HCT116 (cell line): ENCODE results near the gene TNNC2. TPM values are rescaled to one million over a fixed set of nuclear protein-coding genes. Genes with fewer than 3 reads are reported as not detected.

Experiments
- ATAC-seq: fragments of 200-7000 bp; cut with Tn5 transposase; 2 replicates; pipeline ENCODE4 v1.9.1; 2020; ENCODE audit warnings: mild to moderate bottlenecking, moderate library complexity
- BruUV-seq: library from RNA; stranded (reverse); fragments of 400-500 nt; replicated peaks from 2 replicates; lab custom pipeline; 2021; lab: Mats Ljungman, UMichigan
- CTCF ChIA-PET: fragments of 300-600 bp; sonication (Branson Sonifier 250); formaldehyde crosslinking; loops from one replicate; lab custom pipeline; 2021; ENCODE audit warnings: antibody characterized with exemption; lab: Charles Lee
- POLR2A ChIA-PET: fragments of 300-600, 350-600 bp; sonication (Branson Sonifier 250); formaldehyde crosslinking; loops from one replicate; lab custom pipeline; 2021; ENCODE audit warnings: antibody characterized with exemption; lab: Charles Lee
- RAD21 ChIA-PET, 2 experiments: fragments of 300-600 bp; sonication (Branson Sonifier 250); formaldehyde crosslinking; loops; one replicate each; lab custom pipeline; 2023; ENCODE audit warnings: low total read pairs in 2 of 2; ENCODE audit not compliant: uncharacterized antibody in 2 of 2, unreplicated experiment in 2 of 2, low non-redundant PET in 1 of 2; lab: Charles Lee
- DNase-seq: peaks from one replicate; pipeline ENCODE4 v3.0.0-alpha.2; 2010; ENCODE audit warnings: low read depth, low spot score
- H2AFZ ChIP-seq: fragments of 200-600 bp; shearing (Covaris generic), sonication (generic); 2 replicates; pipeline ENCODE4 v1.6.1; 2017; ENCODE audit warnings: low read depth, mixed run types, mixed read lengths, antibody characterized with exemption, low read length; ENCODE audit not compliant: poor library complexity, severe bottlenecking
- H3K27ac ChIP-seq: 2 replicates; pipeline ENCODE4 v1.5.1; 2012; ENCODE audit warnings: low read depth, low read length
- H3K27me3 ChIP-seq: fragments of 200-600 bp; sonication (generic); 2 replicates; pipeline ENCODE4 v1.6.1; 2016; ENCODE audit warnings: mixed run types, low read length, mixed read lengths; ENCODE audit not compliant: insufficient read depth
- H3K36me3 ChIP-seq, 2 experiments: fragments of 200-500 bp in 1 of 2; fragments of 200-600 bp in 1 of 2; sonication (Bioruptor generic) in 1 of 2; sonication (generic) in 1 of 2; 2 replicates each; pipeline versions ENCODE4 v1.5.1 to v1.6.1; 2014 to 2016; ENCODE audit warnings: low read length in 2 of 2, inconsistent platforms in 1 of 2, mixed read lengths in 1 of 2, mixed run types in 1 of 2; ENCODE audit not compliant: insufficient read depth in 2 of 2, control insufficient read depth in 1 of 2
- H3K4me1 ChIP-seq, 2 experiments: fragments of 200-600 bp in 1 of 2; sonication (generic) in 1 of 2; 2 replicates each; pipeline versions ENCODE4 v1.5.1 to v1.6.1; 2012 to 2017; ENCODE audit warnings: low read length in 2 of 2, inconsistent platforms in 1 of 2, mild to moderate bottlenecking in 1 of 2, mixed read lengths in 1 of 2, mixed run types in 1 of 2, moderate library complexity in 1 of 2; ENCODE audit not compliant: insufficient read depth in 2 of 2, control insufficient read depth in 1 of 2
- H3K4me2 ChIP-seq: fragments of 200-600 bp; sonication (generic); 2 replicates; pipeline ENCODE4 v1.6.1; 2017; ENCODE audit warnings: mixed run types, low read length, mixed read lengths
- H3K4me3 ChIP-seq, 2 experiments: fragments of 200-600 bp in 1 of 2; sonication (generic) in 1 of 2; replicated peaks in 1 of 2; 2 replicates each; pipeline ENCODE4 v1.5.1; 2011 to 2016; ENCODE audit warnings: low read length in 2 of 2, control low read depth in 1 of 2, low read depth in 1 of 2, mild to moderate bottlenecking in 1 of 2, mixed read lengths in 1 of 2, mixed run types in 1 of 2
- H3K79me2 ChIP-seq: fragments of 200-600 bp; sonication (generic); 2 replicates; pipeline ENCODE4 v1.6.1; 2017; ENCODE audit warnings: mild to moderate bottlenecking, mixed run types, low read length, moderate library complexity, mixed read lengths; ENCODE audit not compliant: insufficient read depth
- H3K9ac ChIP-seq: fragments of 200-600 bp; sonication (generic); 2 replicates; pipeline ENCODE4 v1.6.1; 2016; ENCODE audit warnings: low read length, mixed read lengths
- H3K9me2 ChIP-seq: fragments of 200-600 bp; sonication (generic), shearing (Covaris generic); 2 replicates; pipeline ENCODE4 v1.6.1; 2017; ENCODE audit warnings: mixed run types, mild to moderate bottlenecking, moderate library complexity; ENCODE audit not compliant: insufficient read depth
- H3K9me3 ChIP-seq, 2 experiments: fragments of 200-500 bp in 1 of 2; fragments of 200-600 bp in 1 of 2; sonication (Bioruptor generic) in 1 of 2; sonication (generic) in 1 of 2; 2 replicates each; pipeline ENCODE4 v1.6.1; 2014 to 2017; ENCODE audit warnings: low read length in 2 of 2, mixed read lengths in 2 of 2, inconsistent platforms in 1 of 2, low read depth in 1 of 2, mild to moderate bottlenecking in 1 of 2, mixed run types in 1 of 2, moderate library complexity in 1 of 2; ENCODE audit not compliant: control insufficient read depth in 1 of 2, insufficient read depth in 1 of 2
- H4K20me1 ChIP-seq: fragments of 200-600 bp; sonication (generic), shearing (Covaris generic); 2 replicates; pipeline ENCODE4 v1.6.1; 2017; ENCODE audit warnings: mixed run types, mild to moderate bottlenecking, moderate library complexity; ENCODE audit not compliant: insufficient read depth
- ATF3 ChIP-seq: IDR thresholded peaks from 2 replicates; pipeline ENCODE4 v1.6.1; 2012
- EZH2 ChIP-seq: fragments of 200-600 bp; sonication (generic); IDR thresholded peaks from 2 replicates; pipeline ENCODE4 v1.6.1; 2017; ENCODE audit warnings: antibody characterized with exemption, mixed run types
- SP1 ChIP-seq: IDR thresholded peaks from 2 replicates; pipeline ENCODE4 v1.6.1; 2012; ENCODE audit warnings: low read depth
- SRF ChIP-seq: IDR thresholded peaks from 2 replicates; pipeline ENCODE4 v1.6.1; 2012; ENCODE audit warnings: low read depth
- TCF7L2 ChIP-seq: IDR thresholded peaks from 2 replicates; pipeline ENCODE4 v1.7.0; 2011; ENCODE audit warnings: borderline replicate concordance, inconsistent platforms; ENCODE audit not compliant: insufficient read depth, insufficient read length; ENCODE audit errors: extremely low read depth
- YY1 ChIP-seq: IDR thresholded peaks from 2 replicates; pipeline ENCODE4 v1.6.1; 2011; ENCODE audit warnings: low read length, low read depth, moderate library complexity, mild to moderate bottlenecking; ENCODE audit not compliant: insufficient replicate concordance; ENCODE audit errors: extremely low read depth
- intact Hi-C: fragments of 100-400 bp; cut with micrococcal nuclease; formaldehyde crosslinking; loops from 2 replicates; pipeline ENCODE4 v1.10.0; 2022
- total RNA-seq: library from RNA; stranded (reverse); gene quantifications from one replicate; pipeline ENCODE4 v1.2.1, GENCODE V29; 2021; ENCODE audit not compliant: unreplicated experiment

TNNC2 gene
- total RNA-seq, 1 experiment from 2014 or later, result not detected

- RAD21 ChIA-PET, result no interaction called here
- Histone ChIP-seq H3K4me1 (peaks cover 26 to 35% of the 10 kb centered on the region in 2 experiments), H3K9me2 (no peaks in the 10 kb centered on the region), H3K4me2 (no peak overlapping the region), H3K79me2 (no peaks in the 10 kb centered on the region), H2AFZ (no peak overlapping the region), H3K36me3 (no peaks in the 10 kb centered on the region), H3K27me3 (no peaks in the 10 kb centered on the region), H3K9ac (no peak overlapping the region), H3K27ac (no peak overlapping the region), H3K9me3 (no peaks in the 10 kb centered on the region), H3K4me3 (no peak overlapping the region), H4K20me1 (no peaks in the 10 kb centered on the region)
- TF ChIP-seq TCF7L2 (no peak), EZH2 (no peak)
- CTCF ChIA-PET, result no interaction called here
- ATAC-seq (no peak), DNase-seq (no peak)
- intact Hi-C loops, result loop anchor here (10.0 kb wide), 1 partner anchor 98 kb away; the partner anchor contains the start of gene PCIF1
- BruUV-seq, result TSS peak; percentile 10
- POLR2A ChIA-PET, result no interaction called here
Measured at GRCh38 chr20:45836841-45837240, 9.7 kb upstream of the TNNC2 start.

GRCh38 chr20:45835825-45836224 is 8.7 kb upstream of the TNNC2 start:
- no peaks in the 10 kb centered on the region for H3K9me2 ChIP-seq
- intact Hi-C loops, result loop anchor here (10.0 kb wide), 1 partner anchor 99 kb away; the partner anchor contains the start of gene PCIF1
- H3K4me2 ChIP-seq, result peak overlapping the region; percentile 90
- TF ChIP-seq EZH2 (no peak), YY1 (no peak), ATF3 (no peak), SP1 (peak; percentile 33; the same call in 1 of the 2 replicates), SRF (no peak)
- H4K20me1 ChIP-seq, result no peaks in the 10 kb centered on the region
- no peaks in the 10 kb centered on the region for H3K36me3 ChIP-seq
- peaks cover 26 to 35% of the 10 kb centered on the region in 2 experiments for H3K4me1 ChIP-seq
- no TSS peak for BruUV-seq
- ATAC-seq (peak; percentile 12; the same call in 1 of the 2 replicates), DNase-seq (no peak)
- H3K27ac ChIP-seq, result no peak overlapping the region
- H3K27me3 ChIP-seq, result no peaks in the 10 kb centered on the region
- no peak overlapping the region; the same call in 1 of the 2 replicates for H3K9ac ChIP-seq
- no peak overlapping the region for H2AFZ ChIP-seq
- POLR2A ChIA-PET, result no interaction called here
- no peaks in the 10 kb centered on the region for H3K79me2 ChIP-seq
- no peaks in the 10 kb centered on the region for H3K9me3 ChIP-seq
- no peak overlapping the region for H3K4me3 ChIP-seq
- CTCF ChIA-PET, result no interaction called here
- RAD21 ChIA-PET, result no interaction called here
